WTC11 (cell line): ENCODE data around the gene RAB43. TPM values are rescaled to one million over a fixed set of nuclear protein-coding genes. Genes with fewer than 3 reads are reported as not detected.

ENCODE experiments used
- E2F5 ChIP-seq: sonication (generic); formaldehyde crosslinking; IDR thresholded peaks from 2 replicates; pipeline ENCODE4 v1.8.1; 2022; ENCODE audit warnings: mild to moderate bottlenecking, moderate library complexity, missing genetic modification reagents
- ETV6 ChIP-seq: sonication (generic); formaldehyde crosslinking; IDR thresholded peaks from 2 replicates; pipeline ENCODE4 v1.8.1; 2022; ENCODE audit warnings: mild to moderate bottlenecking, missing genetic modification reagents
- FOXP4 ChIP-seq: sonication (generic); formaldehyde crosslinking; IDR thresholded peaks from 2 replicates; pipeline ENCODE4 v1.8.0; 2022; ENCODE audit warnings: mild to moderate bottlenecking, missing genetic modification reagents
- total RNA-seq: library from RNA; stranded (reverse); gene quantifications from 3 replicates; pipeline ENCODE4 v1.2.3, GENCODE V29; 2021

The RAB43 gene
- total RNA-seq, 1 experiment from 2014 or later = 34.5 TPM

GRCh38 chr3:129038121-129038855 is 83.3 kb downstream of the RAB43 start (continued):
- TF ChIP-seq E2F5 (no peak), FOXP4 (CRISPR knock-in tag) (no peak), ETV6 (no peak)

Other genes starting within 250 kb of the RAB43 start
- 31.2 to 35.2 TPM (median 31.8 TPM) in 3 replicates for gene ACAD9, start 242.2 kb downstream of the RAB43 start, total RNA-seq
- 2.3 to 2.9 TPM (median 2.6 TPM) in 3 replicates for gene CFAP92, start 127.7 kb downstream of the RAB43 start, total RNA-seq
- 0.16 to 0.31 TPM (median 0.16 TPM) in 3 replicates for gene EFCC1, start 120.5 kb downstream of the RAB43 start, total RNA-seq
- not detected in 3 replicates for gene GP9, start 61.0 kb downstream of the RAB43 start, total RNA-seq
- gene ISY1, start 39.3 kb upstream of the RAB43 start, total RNA-seq = 21.4 to 25.0 TPM (median 21.5 TPM) in 3 replicates
- gene CNBP, start 62.1 kb upstream of the RAB43 start, total RNA-seq = 329 to 390 TPM (median 380 TPM) in 3 replicates
- gene COPG1, start 127.8 kb upstream of the RAB43 start, total RNA-seq = 121 to 132 TPM (median 129 TPM) in 3 replicates
- 44.0 to 49.5 TPM (median 47.7 TPM) in 3 replicates for gene HMCES, start 157.1 kb upstream of the RAB43 start, total RNA-seq